ENCODE measurements around the gene SYNGR3. TPM values are rescaled to one million over a fixed set of nuclear protein-coding genes. Genes with fewer than 3 reads are reported as not detected.

SYNGR3 gene
- total RNA-seq, 4 donors from 2014 or later = 0.38 to 1.0 (median 1.0) TPM; not detected in 1

GRCh38 chr16:1974157-1975070, 15.4 kb upstream of the SYNGR3 start:
- peaks cover 0 to 51% (median 2%) of the 10 kb centered on the region in 4 donors for H3K27me3 ChIP-seq
- no peak overlapping the region for H3K27ac ChIP-seq
- no peaks in the 10 kb centered on the region for H3K9me3 ChIP-seq
- intact Hi-C loops (cut with DNase I) = no loop called here
- 87 to 92% methylated on average over 10 to 22 of the region's 42 CpGs for WGBS, 2 donors
- TF ChIP-seq CTCF (IDR thresholded peaks at IDR 0.05) = no peak
- no peak for TF ChIP-seq POLR2A (IDR thresholded peaks at IDR 0.05)
- no peak overlapping the region for H3K4me3 ChIP-seq
- peaks cover 32 to 55% (median 41%) of the 10 kb centered on the region in 3 donors for H3K36me3 ChIP-seq
- H3K4me1 ChIP-seq = peaks cover 23 to 58% (median 26%) of the 10 kb centered on the region in 3 donors
- no peak for DNase-seq

GRCh38 chr16:1975432-1976215, 14.1 kb upstream of the SYNGR3 start:
- TF ChIP-seq POLR2A (IDR thresholded peaks at IDR 0.05) = no peak
- no peak for TF ChIP-seq CTCF (IDR thresholded peaks at IDR 0.05)
- peaks cover 32 to 55% (median 41%) of the 10 kb centered on the region in 3 donors for H3K36me3 ChIP-seq
- DNase-seq = no peak
- H3K27ac ChIP-seq = no peak overlapping the region
- 94% methylated on average over 20 to 23 of the region's 33 CpGs for WGBS, 2 donors
- H3K4me3 ChIP-seq = no peak overlapping the region
- H3K27me3 ChIP-seq = peaks cover 0 to 63% (median 9%) of the 10 kb centered on the region in 4 donors
- intact Hi-C loops (cut with DNase I) = no loop called here
- no peaks in the 10 kb centered on the region for H3K9me3 ChIP-seq
- peaks cover 34 to 69% (median 38%) of the 10 kb centered on the region in 3 donors for H3K4me1 ChIP-seq

- Histone ChIP-seq H3K36me3 (peaks cover 32 to 55% (median 41%) of the 10 kb centered on the region in 3 donors), H3K27ac (no peak overlapping the region), H3K9me3 (no peaks in the 10 kb centered on the region), H3K4me1 (peaks cover 30 to 69% (median 35%) of the 10 kb centered on the region in 3 donors), H3K4me3 (no peak overlapping the region), H3K27me3 (peaks cover 0 to 68% (median 12%) of the 10 kb centered on the region in 4 donors)
- DNase-seq = no peak
- intact Hi-C loops (cut with DNase I) = no loop called here
- TF ChIP-seq POLR2A (IDR thresholded peaks at IDR 0.05) = no peak
- no peak for TF ChIP-seq CTCF (IDR thresholded peaks at IDR 0.05)
- WGBS, 2 donors = 85 to 100% methylated on average over 1 to 5 of the region's 8 CpGs
These were observed 13.6 kb upstream of the SYNGR3 start for GRCh38 chr16:1976216-1976520.

GRCh38 chr16:1976951-1977874, 12.6 kb upstream of the SYNGR3 start:
- Histone ChIP-seq H3K36me3 (peaks cover 32 to 55% (median 41%) of the 10 kb centered on the region in 3 donors), H3K4me3 (no peak overlapping the region), H3K27me3 (peaks cover 0 to 79% (median 13%) of the 10 kb centered on the region in 4 donors), H3K9me3 (no peaks in the 10 kb centered on the region), H3K27ac (peak overlapping the region in 3 of 4 donors; percentile 13 to 83 (median 14)), H3K4me1 (peaks cover 28 to 72% (median 37%) of the 10 kb centered on the region in 3 donors)
- no peak for DNase-seq
- TF ChIP-seq POLR2A (IDR thresholded peaks at IDR 0.05) (no peak), CTCF (IDR thresholded peaks at IDR 0.05) (no peak)
- intact Hi-C loops (cut with DNase I) = no loop called here
- WGBS, 2 donors = 73% methylated on average over 7 of the region's 33 CpGs; no CpG with 5 or more reads in 1 of the 2 donors

Data from esophagus squamous epithelium (tissue), 5 donors.